D341Med (cell line): ENCODE results near the gene RPUSD4.

Source experiments
- DNase-seq: peaks from one replicate; pipeline ENCODE4 v3.0.0; 2012; ENCODE audit warnings: low spot score

RPUSD4 gene

GRCh38 chr11:126212089-126212660 is 725 bp upstream of the RPUSD4 start:
- no peak for DNase-seq

DNA sequence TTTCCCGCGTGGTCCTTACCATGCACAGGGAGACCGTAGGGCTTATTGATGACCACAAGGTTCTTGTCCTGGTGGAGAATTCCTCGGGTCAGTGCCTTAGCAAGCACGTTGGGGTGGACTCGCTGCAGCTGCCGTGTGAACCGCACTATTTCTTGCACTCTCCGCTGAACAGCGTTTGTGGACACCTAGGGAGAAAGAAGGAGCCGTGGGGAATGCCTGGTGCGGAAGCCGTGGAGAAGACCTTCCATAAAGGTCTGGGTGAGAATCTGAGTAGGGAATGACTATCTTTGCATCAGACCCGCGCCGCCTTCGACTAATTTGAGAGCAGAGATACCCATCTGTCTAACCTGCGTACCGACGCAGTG is 597 bp downstream of the RPUSD4 start:
- DNase-seq: no peak

- DNase-seq: no peak
Observed at GRCh38 chr11:126207896-126208295, 3.6 kb downstream of the RPUSD4 start.

GRCh38 chr11:126205359-126205758 is 6.1 kb downstream of the RPUSD4 start:
- DNase-seq: no peak

DNA sequence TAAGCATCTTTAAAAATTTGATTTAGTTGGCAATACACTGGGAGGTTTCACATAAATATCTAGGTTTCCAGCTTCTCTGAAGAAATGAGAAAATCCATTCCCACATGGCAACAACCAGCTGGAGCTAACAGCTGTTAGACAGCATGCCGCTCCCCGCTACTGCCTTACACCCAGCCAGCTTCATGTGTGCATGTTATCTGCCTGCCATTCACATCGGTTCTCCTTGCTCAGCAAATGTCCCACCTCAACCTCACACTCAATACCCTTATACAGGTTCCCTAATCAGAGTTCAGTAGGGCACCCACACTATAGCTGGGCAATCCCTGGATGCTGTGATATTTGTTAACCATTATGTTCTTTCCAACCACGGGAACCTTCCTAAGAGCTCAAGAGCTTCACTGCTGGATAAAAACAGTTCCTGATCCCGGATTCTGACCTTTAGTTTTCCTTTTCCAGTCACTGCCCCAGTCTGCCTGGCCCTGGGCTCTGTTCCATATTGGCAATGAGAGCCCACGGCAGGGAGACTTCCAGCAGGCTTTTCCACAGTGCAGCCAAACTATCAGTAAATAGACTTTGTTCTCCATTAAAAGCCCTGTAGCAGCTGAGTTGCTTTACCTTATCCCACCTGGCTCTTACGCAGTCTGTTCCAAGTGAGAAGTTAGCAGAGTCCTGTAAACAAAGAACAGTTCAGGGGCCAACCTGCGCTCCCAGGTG is 8.6 kb downstream of the RPUSD4 start:
- no peak for DNase-seq

DNA sequence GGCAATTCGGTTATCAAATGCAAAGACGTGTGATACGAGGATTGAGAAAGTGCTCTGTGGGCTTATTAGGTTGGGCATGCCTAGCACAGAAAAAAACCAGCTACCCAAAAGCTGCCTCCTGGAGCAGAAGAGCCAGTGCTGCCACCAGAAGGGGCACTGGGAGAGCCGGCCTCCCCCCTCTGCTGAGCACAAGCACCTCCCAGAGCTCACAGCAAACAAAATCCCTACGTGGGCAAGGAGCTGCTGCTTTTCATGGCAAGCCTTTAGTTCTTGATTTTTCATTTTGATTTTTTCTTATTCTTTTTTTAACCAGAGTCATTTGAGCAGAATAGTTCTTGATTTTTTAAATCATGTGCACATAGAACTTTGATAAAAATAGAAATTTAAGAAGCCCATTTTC is 12.8 kb downstream of the RPUSD4 start:
- DNase-seq: no peak

DNA sequence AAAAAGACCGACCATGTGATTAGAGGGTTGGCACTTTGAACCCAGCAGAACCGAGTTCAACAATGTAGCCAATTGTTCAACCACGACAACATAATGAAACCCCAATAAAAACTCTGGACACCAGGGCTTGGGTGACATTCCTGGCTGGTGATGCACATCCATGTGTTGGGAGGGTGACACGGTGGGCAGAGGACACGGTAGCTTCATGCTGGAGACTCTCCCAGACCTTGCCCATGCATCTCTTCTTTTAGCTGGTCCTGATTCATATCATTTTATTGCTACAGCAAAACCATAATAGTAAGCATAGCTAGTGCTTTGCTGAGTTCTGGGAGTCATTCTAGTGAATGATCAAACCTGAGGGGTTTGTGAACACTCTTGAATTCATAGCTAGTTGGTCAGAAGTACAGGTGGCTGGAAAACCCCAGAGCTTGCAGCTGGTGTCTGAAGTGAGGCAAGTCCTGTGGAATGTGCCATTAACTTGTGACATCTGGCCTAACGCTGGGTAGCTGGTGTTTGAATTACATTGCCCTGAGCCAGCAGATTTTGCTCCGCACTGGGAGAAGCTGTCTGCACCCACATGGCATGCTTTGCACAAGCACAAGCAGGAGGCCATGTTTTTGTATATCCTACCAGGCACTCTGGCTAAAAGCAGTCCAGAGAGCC is 14.0 kb downstream of the RPUSD4 start:
- DNase-seq: no peak

DNA sequence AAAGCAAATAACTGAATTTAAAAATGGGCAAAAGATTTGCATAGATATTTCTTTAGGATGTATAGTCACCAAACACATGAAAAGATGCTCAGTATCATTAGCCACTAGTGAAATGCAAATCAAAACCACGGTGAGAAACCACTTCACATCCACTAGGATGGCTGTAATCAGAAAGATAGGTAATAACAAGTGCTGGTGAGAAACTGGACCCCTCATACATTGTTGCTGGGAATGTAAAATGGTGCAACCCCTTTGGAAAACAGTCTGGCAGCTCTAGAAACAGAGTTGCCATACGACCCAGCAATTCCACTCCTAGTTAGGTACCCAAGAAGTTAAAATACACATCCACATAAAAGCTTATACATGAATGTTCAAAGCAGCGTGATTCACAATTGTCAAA is 16.3 kb downstream of the RPUSD4 start:
- DNase-seq: no peak

DNA sequence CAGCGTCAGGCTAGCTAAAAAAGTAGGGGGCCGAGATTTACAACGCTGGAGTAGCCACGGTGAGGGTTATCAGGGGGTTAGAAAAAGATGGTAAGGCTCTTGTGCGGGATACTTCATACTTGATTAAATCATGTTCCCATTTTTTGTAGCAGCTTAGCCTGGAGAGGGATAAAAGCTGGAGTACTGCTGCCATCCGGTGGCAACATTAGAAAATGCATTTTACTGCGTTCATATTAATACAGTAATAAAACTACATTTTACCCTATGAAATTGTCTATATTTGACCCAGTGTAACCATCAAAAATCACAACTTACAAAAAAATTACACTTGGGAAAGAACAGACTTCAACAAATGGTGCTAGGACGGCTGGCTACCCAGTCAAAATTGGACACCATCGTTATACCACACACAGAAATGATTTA is 17.3 kb downstream of the RPUSD4 start:
- DNase-seq: peak; percentile 57

DNA sequence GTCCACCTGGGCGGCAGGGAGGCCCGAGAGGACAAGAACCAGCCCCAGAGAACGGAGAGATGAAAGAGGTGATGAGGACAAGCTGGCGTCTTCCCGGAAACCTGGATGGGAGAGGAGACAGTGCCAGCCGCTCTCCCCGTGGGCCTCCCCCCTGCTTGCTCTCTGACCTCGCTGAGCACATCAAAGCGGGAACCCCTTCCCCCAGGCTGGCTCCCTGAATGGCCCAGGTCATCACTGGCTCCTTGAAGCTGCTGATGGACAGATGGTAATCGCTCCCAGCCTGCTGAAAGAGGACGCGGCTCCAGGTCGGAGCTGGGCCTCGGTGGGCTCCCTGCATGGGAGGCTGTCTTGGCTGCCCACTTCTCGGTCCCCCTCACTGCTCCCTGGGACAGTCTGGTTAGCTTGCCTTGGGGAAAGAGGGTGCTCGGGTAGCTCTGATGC is 18.4 kb downstream of the RPUSD4 start:
- no peak for DNase-seq

DNA sequence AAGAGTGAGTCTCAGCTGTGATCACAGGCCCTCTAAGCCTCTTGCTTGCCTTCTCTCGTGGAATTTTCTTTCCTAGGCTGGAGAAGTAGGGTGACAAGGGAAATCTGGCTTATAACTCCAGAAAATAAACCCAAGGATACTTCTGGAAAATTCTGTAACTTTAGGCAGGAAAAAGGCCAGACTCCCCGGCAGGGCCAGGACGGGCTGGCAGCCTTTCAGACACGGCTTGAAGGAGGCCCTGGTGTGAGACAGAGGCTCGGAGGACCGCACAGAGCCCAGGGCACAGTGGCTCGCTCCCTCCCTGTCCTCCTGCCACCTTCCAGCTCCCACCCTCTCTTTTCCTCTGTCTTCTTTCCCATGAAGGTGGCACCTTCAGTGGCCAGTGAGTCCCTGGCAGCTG is 19.1 kb downstream of the RPUSD4 start:
- no peak for DNase-seq

- no peak for DNase-seq
Observed at GRCh38 chr11:126191379-126192073, 19.9 kb downstream of the RPUSD4 start.

GRCh38 chr11:126190792-126191191 is 20.7 kb downstream of the RPUSD4 start:
- DNase-seq: no peak

- DNase-seq: no peak
Observed at GRCh38 chr11:126189109-126189929, 22.1 kb downstream of the RPUSD4 start.

GRCh38 chr11:126188332-126189108 is 22.9 kb downstream of the RPUSD4 start:
- no peak for DNase-seq

DNA sequence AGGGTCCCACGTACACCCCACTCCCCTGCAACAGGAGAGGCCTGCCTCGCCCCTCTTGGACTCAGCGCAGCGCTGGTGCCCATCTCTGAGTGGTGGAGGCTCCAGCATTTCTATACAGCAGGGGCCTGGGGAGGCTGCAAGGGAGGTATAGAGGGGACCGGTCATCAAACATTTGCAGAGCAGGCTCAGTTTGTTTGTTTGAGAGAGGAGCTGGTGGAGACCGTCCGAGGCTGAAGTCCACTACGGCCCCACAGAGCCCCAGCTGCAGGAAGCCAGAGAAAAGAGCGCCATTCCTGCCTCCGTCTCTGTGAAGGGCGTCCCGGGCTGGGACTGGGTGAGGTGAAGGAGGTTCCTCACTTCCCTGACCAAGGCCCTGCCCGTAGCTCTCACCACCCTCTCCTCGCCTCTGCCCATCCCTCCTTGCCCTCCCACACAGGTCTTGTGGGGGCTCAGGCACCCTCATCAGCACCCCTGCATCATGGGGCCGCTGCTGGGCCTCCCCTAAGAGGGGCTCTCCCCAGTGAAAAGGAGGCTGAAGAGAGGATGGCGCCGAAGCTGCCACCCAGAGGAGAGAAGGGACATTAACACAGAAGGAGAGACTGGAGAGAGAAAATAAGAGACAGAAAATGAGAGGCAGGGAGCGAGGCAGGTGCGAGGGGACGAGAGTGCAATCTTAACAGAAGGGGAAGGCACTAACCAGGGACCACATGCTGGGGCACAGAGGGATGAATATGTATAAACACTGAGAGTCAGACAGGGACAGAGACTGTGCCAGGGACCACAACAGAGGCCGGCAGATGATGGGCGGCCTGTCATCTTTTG is 24.5 kb downstream of the RPUSD4 start:
- no peak for DNase-seq

GRCh38 chr11:126186025-126186698 is 25.3 kb downstream of the RPUSD4 start:
- DNase-seq: no peak

DNA sequence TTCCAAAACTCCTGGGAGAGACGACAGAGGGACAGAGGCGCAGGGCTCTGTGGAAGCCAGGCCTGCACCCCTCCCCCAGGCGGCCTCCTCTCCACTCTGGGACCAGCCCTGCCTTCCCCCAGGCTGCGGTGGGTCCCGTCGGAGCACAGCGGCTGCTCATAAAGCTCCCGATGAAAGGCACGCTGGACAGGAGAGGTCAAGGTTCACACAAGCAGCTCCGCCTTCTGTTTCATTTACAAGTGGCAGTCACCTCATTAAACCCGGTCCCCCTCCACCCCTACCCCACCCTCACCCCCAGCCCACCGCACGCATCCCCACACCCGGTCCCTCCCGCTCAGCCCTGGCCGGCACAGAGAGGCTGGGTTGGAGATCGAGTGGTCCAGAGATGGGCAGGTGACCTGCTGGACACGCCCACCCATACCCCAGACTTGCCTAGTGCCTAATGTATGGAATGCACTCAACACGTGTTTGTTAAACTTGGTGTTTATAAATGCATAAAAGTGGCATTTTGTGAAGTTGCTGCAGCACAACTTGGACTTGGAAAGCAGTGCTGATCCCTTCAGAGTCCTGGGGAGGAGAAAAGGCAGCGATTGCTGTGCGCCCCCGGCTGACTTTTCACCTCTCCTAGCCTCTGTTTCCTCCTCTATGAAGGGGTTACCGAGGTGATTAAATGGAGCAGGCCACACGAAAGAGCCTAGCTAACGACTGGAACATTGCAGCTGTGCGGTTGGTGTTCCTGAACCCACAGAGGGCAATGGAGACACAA is 26.0 kb downstream of the RPUSD4 start:
- DNase-seq: no peak
